HG02981 (cell line): Measurements from ENCODE around the gene CKAP4.

Source experiments
- ATAC-seq: cut with Tn5 transposase; IDR thresholded peaks from one replicate; pipeline ENCODE4 v1.9.1; 2021; ENCODE audit warnings: mild to moderate bottlenecking, moderate library complexity; ENCODE audit not compliant: unreplicated experiment

The CKAP4 gene

GRCh38 chr12:106243620-106244019 lies 4.2 kb downstream of the CKAP4 start:
- no peak for ATAC-seq

GRCh38 chr12:106240821-106241220 lies 7.0 kb downstream of the CKAP4 start:
- no peak for ATAC-seq

GRCh38 chr12:106239951-106240335 lies 7.9 kb downstream of the CKAP4 start:
- ATAC-seq, result no peak

GRCh38 chr12:106239241-106239950 lies 8.4 kb downstream of the CKAP4 start:
- ATAC-seq, result no peak

- no peak for ATAC-seq
Observed at GRCh38 chr12:106238146-106238545, 9.7 kb downstream of the CKAP4 start.

GRCh38 chr12:106235770-106236169 lies 12.1 kb downstream of the CKAP4 start:
- no peak for ATAC-seq

GRCh38 chr12:106234449-106234848 lies 13.4 kb downstream of the CKAP4 start:
- no peak for ATAC-seq

GRCh38 chr12:106233011-106233410 lies 14.8 kb downstream of the CKAP4 start:
- no peak for ATAC-seq

- no peak for ATAC-seq
Observed at GRCh38 chr12:106229036-106229591, 18.7 kb downstream of the CKAP4 start.

- ATAC-seq, result no peak
Observed at GRCh38 chr12:106228320-106228710, 19.5 kb downstream of the CKAP4 start.

- ATAC-seq, result no peak
Observed at GRCh38 chr12:106227641-106228319, 20.0 kb downstream of the CKAP4 start.

- ATAC-seq, result no peak
Observed at GRCh38 chr12:106226884-106227640, 20.8 kb downstream of the CKAP4 start.

GRCh38 chr12:106224355-106224706 lies 23.5 kb downstream of the CKAP4 start:
- no peak for ATAC-seq

GRCh38 chr12:106223485-106224354 lies 24.1 kb downstream of the CKAP4 start:
- peak; percentile 64 for ATAC-seq

- ATAC-seq, result no peak
Observed at GRCh38 chr12:106220536-106220935, 27.3 kb downstream of the CKAP4 start.

- ATAC-seq, result no peak
Observed at GRCh38 chr12:106219043-106219442, 28.8 kb downstream of the CKAP4 start.

GRCh38 chr12:106217706-106218105 lies 30.1 kb downstream of the CKAP4 start:
- ATAC-seq, result no peak

- no peak for ATAC-seq
Observed at GRCh38 chr12:106214571-106214970, 33.2 kb downstream of the CKAP4 start.

- ATAC-seq, result no peak
Observed at GRCh38 chr12:106213662-106214061, 34.2 kb downstream of the CKAP4 start.

- ATAC-seq, result no peak
Observed at GRCh38 chr12:106211973-106212372, 35.8 kb downstream of the CKAP4 start.
